ENCODE results near the gene DUSP16. TPM values are rescaled to one million over a fixed set of nuclear protein-coding genes. Genes with fewer than 3 reads are reported as not detected.

The DUSP16 gene
- total and polyA plus RNA-seq, 2 experiments from 2014 or later = 11.7 to 59.4 TPM

DNA sequence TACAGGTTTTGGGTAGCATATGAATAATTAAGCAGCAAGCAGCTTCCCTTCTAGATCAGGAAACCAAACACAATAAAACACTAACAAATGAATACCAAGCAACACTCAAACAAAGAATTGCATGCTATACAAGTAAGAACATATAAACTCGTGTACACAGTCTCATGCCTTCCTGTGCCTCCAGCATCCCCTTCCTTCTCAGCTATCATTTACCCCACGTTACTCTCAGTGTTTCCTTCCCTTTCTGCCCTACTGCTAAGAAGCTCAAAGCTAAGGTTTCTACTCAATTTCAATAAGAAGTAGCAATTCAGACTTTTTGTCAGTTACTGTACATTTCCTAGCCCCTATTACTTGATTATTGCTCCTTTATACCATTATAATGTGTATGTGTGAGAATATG, 81.0 kb downstream of the DUSP16 start:
- H3K9me3 Mint-ChIP-seq = no peaks in the 10 kb centered on the region
- peaks cover 29% of the 10 kb centered on the region for H3K36me3 ChIP-seq (ENCODE audit: insufficient read depth)
- H3K4me1 Mint-ChIP-seq = peaks cover 12% of the 10 kb centered on the region; the same call in 2 of the 3 replicates
- no peak overlapping the region for H3K27ac ChIP-seq (ENCODE audit: low read depth)
- ATAC-seq (no peak), DNase-seq (ENCODE audit: low spot score) (no peak)
- no peaks in the 10 kb centered on the region; the same call in 1 of the 2 replicates for H3K4me1 ChIP-seq (ENCODE audit: insufficient read depth)
- H3K27me3 ChIP-seq (ENCODE audit: insufficient read depth) = no peaks in the 10 kb centered on the region
- H3K36me3 Mint-ChIP-seq (ENCODE audit: low read depth) = peaks cover 64% of the 10 kb centered on the region
- no peak overlapping the region for H3K4me2 ChIP-seq
- no peak overlapping the region for H3K4me3 Mint-ChIP-seq
- no peak overlapping the region for H3K27ac Mint-ChIP-seq
- H3F3A ChIP-seq (replicated peaks; ENCODE audit: low read depth) = no peaks in the 10 kb centered on the region
- H2AFZ ChIP-seq = no peak overlapping the region
- H3K27me3 Mint-ChIP-seq (ENCODE audit: insufficient read depth, low read depth, poor library complexity) = peaks cover 5% of the 10 kb centered on the region
- H4K20me1 ChIP-seq (replicated peaks; ENCODE audit: insufficient read depth) = no peaks in the 10 kb centered on the region; the same call in 1 of the 2 replicates
- H3K4me3 ChIP-seq = no peak overlapping the region
- no peaks in the 10 kb centered on the region for H3K9me2 ChIP-seq (ENCODE audit: insufficient read depth)
- H3K79me2 ChIP-seq (replicated peaks; ENCODE audit: insufficient read depth) = no peaks in the 10 kb centered on the region; the same call in 1 of the 2 replicates
- TF ChIP-seq, protein P1, sequence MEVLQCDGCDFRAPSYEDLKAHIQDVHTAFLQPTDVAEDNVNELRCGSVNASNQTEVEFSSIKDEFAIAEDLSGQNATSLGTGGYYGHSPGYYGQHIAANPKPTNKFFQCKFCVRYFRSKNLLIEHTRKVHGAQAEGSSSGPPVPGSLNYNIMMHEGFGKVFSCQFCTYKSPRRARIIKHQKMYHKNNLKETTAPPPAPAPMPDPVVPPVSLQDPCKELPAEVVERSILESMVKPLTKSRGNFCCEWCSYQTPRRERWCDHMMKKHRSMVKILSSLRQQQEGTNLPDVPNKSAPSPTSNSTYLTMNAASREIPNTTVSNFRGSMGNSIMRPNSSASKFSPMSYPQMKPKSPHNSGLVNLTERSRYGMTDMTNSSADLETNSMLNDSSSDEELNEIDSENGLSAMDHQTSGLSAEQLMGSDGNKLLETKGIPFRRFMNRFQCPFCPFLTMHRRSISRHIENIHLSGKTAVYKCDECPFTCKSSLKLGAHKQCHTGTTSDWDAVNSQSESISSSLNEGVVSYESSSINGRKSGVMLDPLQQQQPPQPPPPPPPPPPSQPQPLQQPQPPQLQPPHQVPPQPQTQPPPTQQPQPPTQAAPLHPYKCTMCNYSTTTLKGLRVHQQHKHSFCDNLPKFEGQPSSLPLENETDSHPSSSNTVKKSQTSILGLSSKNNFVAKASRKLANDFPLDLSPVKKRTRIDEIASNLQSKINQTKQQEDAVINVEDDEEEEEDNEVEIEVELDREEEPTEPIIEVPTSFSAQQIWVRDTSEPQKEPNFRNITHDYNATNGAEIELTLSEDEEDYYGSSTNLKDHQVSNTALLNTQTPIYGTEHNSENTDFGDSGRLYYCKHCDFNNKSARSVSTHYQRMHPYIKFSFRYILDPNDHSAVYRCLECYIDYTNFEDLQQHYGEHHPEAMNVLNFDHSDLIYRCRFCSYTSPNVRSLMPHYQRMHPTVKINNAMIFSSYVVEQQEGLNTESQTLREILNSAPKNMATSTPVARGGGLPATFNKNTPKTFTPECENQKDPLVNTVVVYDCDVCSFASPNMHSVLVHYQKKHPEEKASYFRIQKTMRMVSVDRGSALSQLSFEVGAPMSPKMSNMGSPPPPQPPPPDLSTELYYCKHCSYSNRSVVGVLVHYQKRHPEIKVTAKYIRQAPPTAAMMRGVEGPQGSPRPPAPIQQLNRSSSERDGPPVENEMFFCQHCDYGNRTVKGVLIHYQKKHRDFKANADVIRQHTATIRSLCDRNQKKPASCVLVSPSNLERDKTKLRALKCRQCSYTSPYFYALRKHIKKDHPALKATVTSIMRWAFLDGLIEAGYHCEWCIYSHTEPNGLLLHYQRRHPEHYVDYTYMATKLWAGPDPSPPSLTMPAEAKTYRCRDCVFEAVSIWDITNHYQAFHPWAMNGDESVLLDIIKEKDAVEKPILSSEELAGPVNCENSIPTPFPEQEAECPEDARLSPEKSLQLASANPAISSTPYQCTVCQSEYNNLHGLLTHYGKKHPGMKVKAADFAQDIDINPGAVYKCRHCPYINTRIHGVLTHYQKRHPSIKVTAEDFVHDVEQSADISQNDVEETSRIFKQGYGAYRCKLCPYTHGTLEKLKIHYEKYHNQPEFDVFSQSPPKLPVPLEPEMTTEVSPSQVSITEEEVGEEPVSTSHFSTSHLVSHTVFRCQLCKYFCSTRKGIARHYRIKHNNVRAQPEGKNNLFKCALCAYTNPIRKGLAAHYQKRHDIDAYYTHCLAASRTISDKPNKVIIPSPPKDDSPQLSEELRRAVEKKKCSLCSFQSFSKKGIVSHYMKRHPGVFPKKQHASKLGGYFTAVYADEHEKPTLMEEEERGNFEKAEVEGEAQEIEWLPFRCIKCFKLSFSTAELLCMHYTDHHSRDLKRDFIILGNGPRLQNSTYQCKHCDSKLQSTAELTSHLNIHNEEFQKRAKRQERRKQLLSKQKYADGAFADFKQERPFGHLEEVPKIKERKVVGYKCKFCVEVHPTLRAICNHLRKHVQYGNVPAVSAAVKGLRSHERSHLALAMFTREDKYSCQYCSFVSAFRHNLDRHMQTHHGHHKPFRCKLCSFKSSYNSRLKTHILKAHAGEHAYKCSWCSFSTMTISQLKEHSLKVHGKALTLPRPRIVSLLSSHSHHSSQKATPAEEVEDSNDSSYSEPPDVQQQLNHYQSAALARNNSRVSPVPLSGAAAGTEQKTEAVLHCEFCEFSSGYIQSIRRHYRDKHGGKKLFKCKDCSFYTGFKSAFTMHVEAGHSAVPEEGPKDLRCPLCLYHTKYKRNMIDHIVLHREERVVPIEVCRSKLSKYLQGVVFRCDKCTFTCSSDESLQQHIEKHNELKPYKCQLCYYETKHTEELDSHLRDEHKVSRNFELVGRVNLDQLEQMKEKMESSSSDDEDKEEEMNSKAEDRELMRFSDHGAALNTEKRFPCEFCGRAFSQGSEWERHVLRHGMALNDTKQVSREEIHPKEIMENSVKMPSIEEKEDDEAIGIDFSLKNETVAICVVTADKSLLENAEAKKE (CRISPR knock-in tag; IDR thresholded peaks at IDR 0.05) = no peak
- TF ChIP-seq STAT1 (IDR thresholded peaks at IDR 0.05; ENCODE audit: unreplicated experiment) (no peak), EZH2phosphoT487 (IDR thresholded peaks at IDR 0.05; ENCODE audit: unreplicated experiment) (no peak), JUNB (IDR thresholded peaks at IDR 0.05; ENCODE audit: unreplicated experiment) (no peak), NANOG (IDR thresholded peaks at IDR 0.05; ENCODE audit: borderline replicate concordance) (no peak), POLR2AphosphoS5 (IDR thresholded peaks at IDR 0.05; ENCODE audit: low read depth) (no peak), CREB1 (CRISPR knock-in tag; IDR thresholded peaks at IDR 0.05; ENCODE audit: low read depth) (no peak), EZH2 (IDR thresholded peaks at IDR 0.05; ENCODE audit: low read depth, unreplicated experiment) (no peak), ZNF331 (CRISPR knock-in tag; IDR thresholded peaks at IDR 0.05; ENCODE audit: low read depth) (no peak)
- TF ChIP-seq, protein P2, sequence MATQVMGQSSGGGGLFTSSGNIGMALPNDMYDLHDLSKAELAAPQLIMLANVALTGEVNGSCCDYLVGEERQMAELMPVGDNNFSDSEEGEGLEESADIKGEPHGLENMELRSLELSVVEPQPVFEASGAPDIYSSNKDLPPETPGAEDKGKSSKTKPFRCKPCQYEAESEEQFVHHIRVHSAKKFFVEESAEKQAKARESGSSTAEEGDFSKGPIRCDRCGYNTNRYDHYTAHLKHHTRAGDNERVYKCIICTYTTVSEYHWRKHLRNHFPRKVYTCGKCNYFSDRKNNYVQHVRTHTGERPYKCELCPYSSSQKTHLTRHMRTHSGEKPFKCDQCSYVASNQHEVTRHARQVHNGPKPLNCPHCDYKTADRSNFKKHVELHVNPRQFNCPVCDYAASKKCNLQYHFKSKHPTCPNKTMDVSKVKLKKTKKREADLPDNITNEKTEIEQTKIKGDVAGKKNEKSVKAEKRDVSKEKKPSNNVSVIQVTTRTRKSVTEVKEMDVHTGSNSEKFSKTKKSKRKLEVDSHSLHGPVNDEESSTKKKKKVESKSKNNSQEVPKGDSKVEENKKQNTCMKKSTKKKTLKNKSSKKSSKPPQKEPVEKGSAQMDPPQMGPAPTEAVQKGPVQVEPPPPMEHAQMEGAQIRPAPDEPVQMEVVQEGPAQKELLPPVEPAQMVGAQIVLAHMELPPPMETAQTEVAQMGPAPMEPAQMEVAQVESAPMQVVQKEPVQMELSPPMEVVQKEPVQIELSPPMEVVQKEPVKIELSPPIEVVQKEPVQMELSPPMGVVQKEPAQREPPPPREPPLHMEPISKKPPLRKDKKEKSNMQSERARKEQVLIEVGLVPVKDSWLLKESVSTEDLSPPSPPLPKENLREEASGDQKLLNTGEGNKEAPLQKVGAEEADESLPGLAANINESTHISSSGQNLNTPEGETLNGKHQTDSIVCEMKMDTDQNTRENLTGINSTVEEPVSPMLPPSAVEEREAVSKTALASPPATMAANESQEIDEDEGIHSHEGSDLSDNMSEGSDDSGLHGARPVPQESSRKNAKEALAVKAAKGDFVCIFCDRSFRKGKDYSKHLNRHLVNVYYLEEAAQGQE (IDR thresholded peaks at IDR 0.05; ENCODE audit: unreplicated experiment) = no peak
- TF ChIP-seq, protein P3, sequence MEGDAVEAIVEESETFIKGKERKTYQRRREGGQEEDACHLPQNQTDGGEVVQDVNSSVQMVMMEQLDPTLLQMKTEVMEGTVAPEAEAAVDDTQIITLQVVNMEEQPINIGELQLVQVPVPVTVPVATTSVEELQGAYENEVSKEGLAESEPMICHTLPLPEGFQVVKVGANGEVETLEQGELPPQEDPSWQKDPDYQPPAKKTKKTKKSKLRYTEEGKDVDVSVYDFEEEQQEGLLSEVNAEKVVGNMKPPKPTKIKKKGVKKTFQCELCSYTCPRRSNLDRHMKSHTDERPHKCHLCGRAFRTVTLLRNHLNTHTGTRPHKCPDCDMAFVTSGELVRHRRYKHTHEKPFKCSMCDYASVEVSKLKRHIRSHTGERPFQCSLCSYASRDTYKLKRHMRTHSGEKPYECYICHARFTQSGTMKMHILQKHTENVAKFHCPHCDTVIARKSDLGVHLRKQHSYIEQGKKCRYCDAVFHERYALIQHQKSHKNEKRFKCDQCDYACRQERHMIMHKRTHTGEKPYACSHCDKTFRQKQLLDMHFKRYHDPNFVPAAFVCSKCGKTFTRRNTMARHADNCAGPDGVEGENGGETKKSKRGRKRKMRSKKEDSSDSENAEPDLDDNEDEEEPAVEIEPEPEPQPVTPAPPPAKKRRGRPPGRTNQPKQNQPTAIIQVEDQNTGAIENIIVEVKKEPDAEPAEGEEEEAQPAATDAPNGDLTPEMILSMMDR (conservative IDR thresholded peaks at IDR 0.05; ENCODE audit: low read depth in 2 of 2) = no peak

Measured in GM23338 (cell line).